IPS-20b (cell line): Measurements from ENCODE around the gene ZBTB2.
A peak's percentile ranks its signal among the peaks of the same experiment; 100 is the strongest.

Experiments used
- H3K27ac ChIP-seq: one replicate; pipeline ENCODE4 v1.5.1; 2013; ENCODE audit warnings: low read length
- H3K27me3 ChIP-seq: 2 replicates; pipeline ENCODE4 v1.6.1; 2013; ENCODE audit warnings: mild to moderate bottlenecking, low read length, inconsistent platforms; ENCODE audit not compliant: insufficient read depth
- H3K36me3 ChIP-seq: 2 replicates; pipeline ENCODE4 v1.6.1; 2013; ENCODE audit warnings: low read depth, mild to moderate bottlenecking, inconsistent platforms, low read length, moderate library complexity; ENCODE audit not compliant: insufficient read depth
- H3K4me1 ChIP-seq: 2 replicates; pipeline ENCODE4 v1.6.1; 2013; ENCODE audit warnings: mild to moderate bottlenecking, control low read depth, inconsistent platforms, low read length, moderate library complexity; ENCODE audit not compliant: insufficient read depth
- H3K4me3 ChIP-seq: 2 replicates; pipeline ENCODE4 v1.5.1; 2013; ENCODE audit warnings: mild to moderate bottlenecking, low read length, inconsistent platforms
- H3K9ac ChIP-seq: 2 replicates; pipeline ENCODE4 v1.6.1; 2013; ENCODE audit warnings: low read depth, mild to moderate bottlenecking, inconsistent platforms, low read length, moderate library complexity
- H3K9me3 ChIP-seq: 2 replicates; pipeline ENCODE4 v1.6.1; 2013; ENCODE audit warnings: mild to moderate bottlenecking, low read depth, low read length, inconsistent platforms; ENCODE audit not compliant: insufficient read depth

The ZBTB2 gene

GRCh38 chr6:151391471-151392413 lies at the start of gene ZBTB2:
Gene ZBTB2 (minus strand): TSS chr6:151391559. CDS start chr6:151373637, 17,922 bp downstream.
- Histone ChIP-seq H3K4me3 (peak within 1 kb of the TSS; percentile 95), H3K9me3 (no peaks in the 10 kb centered on the region), H3K27ac (peak within 1 kb of the TSS; percentile 34), H3K9ac (peak within 1 kb of the TSS; percentile 92), H3K27me3 (no peaks in the 10 kb centered on the region), H3K4me1 (peaks cover 18% of the 10 kb centered on the region; the same call in 1 of the 2 replicates), H3K36me3 (peaks cover 20% of the 10 kb centered on the region; the same call in 1 of the 2 replicates)

GRCh38 chr6:151440930-151441329 lies 49.6 kb upstream of the ZBTB2 start:
- Histone ChIP-seq H3K27me3 (no peaks in the 10 kb centered on the region), H3K4me3 (no peak overlapping the region), H3K4me1 (no peaks in the 10 kb centered on the region), H3K9me3 (no peaks in the 10 kb centered on the region), H3K27ac (no peak overlapping the region), H3K36me3 (peaks cover 70% of the 10 kb centered on the region), H3K9ac (no peak overlapping the region)

GRCh38 chr6:151440498-151440897 lies 49.1 kb upstream of the ZBTB2 start:
- H3K36me3 ChIP-seq = peaks cover 70% of the 10 kb centered on the region
- no peak overlapping the region for H3K27ac ChIP-seq
- H3K4me1 ChIP-seq = no peaks in the 10 kb centered on the region
- no peak overlapping the region for H3K9ac ChIP-seq
- no peak overlapping the region for H3K4me3 ChIP-seq
- H3K27me3 ChIP-seq = no peaks in the 10 kb centered on the region
- no peaks in the 10 kb centered on the region for H3K9me3 ChIP-seq

- Histone ChIP-seq H3K4me1 (no peaks in the 10 kb centered on the region), H3K9me3 (no peaks in the 10 kb centered on the region), H3K27ac (no peak overlapping the region), H3K4me3 (no peak overlapping the region), H3K9ac (no peak overlapping the region), H3K27me3 (no peaks in the 10 kb centered on the region), H3K36me3 (peaks cover 60% of the 10 kb centered on the region)
These were observed 46.0 kb upstream of the ZBTB2 start for GRCh38 chr6:151437401-151437800.

GRCh38 chr6:151436802-151437201 lies 45.4 kb upstream of the ZBTB2 start:
- H3K36me3 ChIP-seq = peaks cover 60% of the 10 kb centered on the region

GRCh38 chr6:151436300-151436699 lies 44.9 kb upstream of the ZBTB2 start:
- Histone ChIP-seq H3K9ac (no peak overlapping the region), H3K27me3 (no peaks in the 10 kb centered on the region), H3K9me3 (no peaks in the 10 kb centered on the region), H3K4me3 (no peak overlapping the region), H3K4me1 (no peaks in the 10 kb centered on the region), H3K36me3 (peaks cover 59% of the 10 kb centered on the region), H3K27ac (no peak overlapping the region)

More at GRCh38 chr6:151436802-151437201, 45.4 kb upstream of the ZBTB2 start:
- H3K27ac ChIP-seq = no peak overlapping the region
- no peak overlapping the region for H3K9ac ChIP-seq
- no peaks in the 10 kb centered on the region for H3K9me3 ChIP-seq
- H3K4me1 ChIP-seq = no peaks in the 10 kb centered on the region
- no peak overlapping the region for H3K4me3 ChIP-seq
- H3K27me3 ChIP-seq = no peaks in the 10 kb centered on the region

- no peak overlapping the region for H3K9ac ChIP-seq
- H3K9me3 ChIP-seq = no peaks in the 10 kb centered on the region
- H3K4me1 ChIP-seq = no peaks in the 10 kb centered on the region
- peaks cover 73% of the 10 kb centered on the region for H3K36me3 ChIP-seq
- H3K4me3 ChIP-seq = no peak overlapping the region
- H3K27me3 ChIP-seq = no peaks in the 10 kb centered on the region
- no peak overlapping the region for H3K27ac ChIP-seq
These were observed 43.0 kb upstream of the ZBTB2 start for GRCh38 chr6:151434369-151434768.

GRCh38 chr6:151432651-151433050 lies 41.3 kb upstream of the ZBTB2 start:
- Histone ChIP-seq H3K27me3 (no peaks in the 10 kb centered on the region), H3K9ac (no peak overlapping the region), H3K36me3 (peaks cover 89% of the 10 kb centered on the region), H3K4me1 (no peaks in the 10 kb centered on the region), H3K9me3 (no peaks in the 10 kb centered on the region), H3K27ac (no peak overlapping the region), H3K4me3 (no peak overlapping the region)

GRCh38 chr6:151431337-151431736 lies 40.0 kb upstream of the ZBTB2 start:
- no peaks in the 10 kb centered on the region for H3K9me3 ChIP-seq
- H3K27ac ChIP-seq = no peak overlapping the region
- H3K9ac ChIP-seq = no peak overlapping the region
- no peak overlapping the region for H3K4me3 ChIP-seq
- peaks cover 84% of the 10 kb centered on the region for H3K36me3 ChIP-seq
- H3K27me3 ChIP-seq = no peaks in the 10 kb centered on the region
- H3K4me1 ChIP-seq = no peaks in the 10 kb centered on the region

- Histone ChIP-seq H3K27me3 (no peaks in the 10 kb centered on the region), H3K4me3 (no peak overlapping the region), H3K27ac (no peak overlapping the region), H3K9me3 (no peaks in the 10 kb centered on the region), H3K36me3 (peaks cover 84% of the 10 kb centered on the region), H3K4me1 (no peaks in the 10 kb centered on the region), H3K9ac (no peak overlapping the region)
These were observed 39.5 kb upstream of the ZBTB2 start for GRCh38 chr6:151430886-151431285.

GRCh38 chr6:151428093-151428735 lies 36.9 kb upstream of the ZBTB2 start:
- Histone ChIP-seq H3K27me3 (no peaks in the 10 kb centered on the region), H3K9ac (no peak overlapping the region), H3K27ac (no peak overlapping the region), H3K4me1 (no peaks in the 10 kb centered on the region), H3K36me3 (peaks cover 89% of the 10 kb centered on the region), H3K9me3 (no peaks in the 10 kb centered on the region), H3K4me3 (no peak overlapping the region)

GRCh38 chr6:151425561-151425960 lies 34.2 kb upstream of the ZBTB2 start:
- Histone ChIP-seq H3K9ac (no peak overlapping the region), H3K36me3 (peaks cover 90% of the 10 kb centered on the region), H3K4me1 (no peaks in the 10 kb centered on the region), H3K27ac (no peak overlapping the region), H3K27me3 (no peaks in the 10 kb centered on the region), H3K9me3 (no peaks in the 10 kb centered on the region), H3K4me3 (no peak overlapping the region)
